ENCODE measurements around the gene INS. TPM values are rescaled to one million over a fixed set of nuclear protein-coding genes. Genes with fewer than 3 reads are reported as not detected.

Gene INS
- total and polyA plus RNA-seq, 2 of the 4 experiments (the other 2 are of a cell fraction), result not detected

DNA sequence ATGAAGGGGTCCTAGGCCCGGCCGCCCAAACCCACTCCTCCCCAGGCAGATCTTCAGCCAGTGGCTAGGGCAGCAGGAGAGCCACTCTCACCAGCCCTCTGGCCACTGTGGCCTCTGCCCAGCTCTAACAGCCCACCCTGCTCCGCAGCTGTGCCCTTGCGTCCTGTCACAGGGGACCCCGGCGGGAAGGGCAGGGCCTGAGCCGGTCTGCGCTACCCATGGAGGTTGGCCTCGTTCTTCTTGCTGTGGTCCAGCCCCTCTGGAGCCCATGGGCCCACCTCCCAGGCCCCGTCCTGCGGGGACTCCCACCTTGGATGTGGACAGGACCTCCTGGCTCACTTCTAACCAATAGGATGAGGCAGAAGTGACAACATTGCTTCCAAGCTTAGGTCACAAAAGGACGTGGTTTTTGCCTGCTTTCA is 48.9 kb upstream of the INS start:
- Histone ChIP-seq H2BK120ac (ENCODE audit: low read depth, low read length) (no peak overlapping the region), H2AK5ac (ENCODE audit: low read depth, low read length) (no peak overlapping the region), H4K20me1 (ENCODE audit: insufficient read depth, low read length) (no peaks in the 10 kb centered on the region; the same call in 1 of the 2 replicates), H3K9ac (ENCODE audit: low read depth, low read length) (no peak overlapping the region), H3K79me1 (ENCODE audit: low read depth in 1 of 2, low read length in 2 of 2) (no peaks in the 10 kb centered on the region), H3K9me3 (ENCODE audit: control insufficient read depth, insufficient read depth, low read length) (peaks cover 5% of the 10 kb centered on the region; the same call in 1 of the 2 replicates), H4K5ac (ENCODE audit: low read depth, low read length) (no peak overlapping the region), H2AFZ (replicated peaks; ENCODE audit: low read length, poor library complexity) (peak overlapping the region; percentile 58), H3K18ac (ENCODE audit: low read depth, low read length) (no peak overlapping the region), H4K8ac (ENCODE audit: low read depth in 2 of 2, low read length in 2 of 2) (no peak overlapping the region), H3K27me3 (ENCODE audit: control insufficient read depth, insufficient read depth, low read length) (peaks cover 37% of the 10 kb centered on the region), H3K23ac (ENCODE audit: low read depth, low read length) (no peak overlapping the region), H2AK9ac (replicated peaks; ENCODE audit: low read depth, low read length, poor library complexity) (no peak overlapping the region), H3K56ac (ENCODE audit: extremely low read depth, insufficient read depth, low read length) (no peak overlapping the region), H3K9me1 (ENCODE audit: insufficient read depth, low read length) (no peaks in the 10 kb centered on the region), H4K91ac (ENCODE audit: insufficient read depth, low read depth, low read length) (no peak overlapping the region), H2BK15ac (ENCODE audit: low read depth, low read length) (no peak overlapping the region), H3K4ac (ENCODE audit: low read depth, low read length) (no peak overlapping the region), H2BK5ac (ENCODE audit: low read depth, low read length, poor library complexity, severe bottlenecking) (no peak overlapping the region), H3K4me1 (ENCODE audit: control insufficient read depth, insufficient read depth, low read length) (no peaks in the 10 kb centered on the region), H3K4me3 (ENCODE audit: insufficient read depth, low read depth, low read length) (no peak overlapping the region), H3K36me3 (ENCODE audit: control insufficient read depth, insufficient read depth, low read length) (no peaks in the 10 kb centered on the region), H3K4me2 (ENCODE audit: low read depth, low read length) (no peak overlapping the region), H3K14ac (replicated peaks; ENCODE audit: low read depth, low read length) (no peak overlapping the region), H3K27ac (ENCODE audit: insufficient read depth, low read length) (no peak overlapping the region), H2BK20ac (ENCODE audit: low read depth, low read length) (no peak overlapping the region)
- DNase-seq (no peak), ATAC-seq (ENCODE audit: low read depth) (no peak)
- in situ Hi-C loops (cut with MboI; ENCODE audit: low sequenced_read_pairs), result no loop called here
- no TSS peak for BruUV-seq (replicated peaks)
- ChIA-PET POLR2A (ENCODE audit: unreplicated experiment) (no interaction called here), CTCF (no interaction called here)
- TF ChIP-seq RAD21 (IDR thresholded peaks at IDR 0.05; ENCODE audit: low read length), result no peak
- no peak for TF ChIP-seq BHLHE40 (IDR thresholded peaks at IDR 0.05; ENCODE audit: low read depth, low read length)
- TF ChIP-seq, protein P1, sequence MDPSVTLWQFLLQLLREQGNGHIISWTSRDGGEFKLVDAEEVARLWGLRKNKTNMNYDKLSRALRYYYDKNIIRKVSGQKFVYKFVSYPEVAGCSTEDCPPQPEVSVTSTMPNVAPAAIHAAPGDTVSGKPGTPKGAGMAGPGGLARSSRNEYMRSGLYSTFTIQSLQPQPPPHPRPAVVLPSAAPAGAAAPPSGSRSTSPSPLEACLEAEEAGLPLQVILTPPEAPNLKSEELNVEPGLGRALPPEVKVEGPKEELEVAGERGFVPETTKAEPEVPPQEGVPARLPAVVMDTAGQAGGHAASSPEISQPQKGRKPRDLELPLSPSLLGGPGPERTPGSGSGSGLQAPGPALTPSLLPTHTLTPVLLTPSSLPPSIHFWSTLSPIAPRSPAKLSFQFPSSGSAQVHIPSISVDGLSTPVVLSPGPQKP (IDR thresholded peaks at IDR 0.05; ENCODE audit: borderline replicate concordance, low read depth, low read length), result no peak
- no peak for TF ChIP-seq NFE2L2 (IDR thresholded peaks at IDR 0.05; ENCODE audit: low read depth, low read length)
- TF ChIP-seq MAFK (IDR thresholded peaks at IDR 0.05; ENCODE audit: low read depth, low read length), result no peak
- TF ChIP-seq, protein P2, sequence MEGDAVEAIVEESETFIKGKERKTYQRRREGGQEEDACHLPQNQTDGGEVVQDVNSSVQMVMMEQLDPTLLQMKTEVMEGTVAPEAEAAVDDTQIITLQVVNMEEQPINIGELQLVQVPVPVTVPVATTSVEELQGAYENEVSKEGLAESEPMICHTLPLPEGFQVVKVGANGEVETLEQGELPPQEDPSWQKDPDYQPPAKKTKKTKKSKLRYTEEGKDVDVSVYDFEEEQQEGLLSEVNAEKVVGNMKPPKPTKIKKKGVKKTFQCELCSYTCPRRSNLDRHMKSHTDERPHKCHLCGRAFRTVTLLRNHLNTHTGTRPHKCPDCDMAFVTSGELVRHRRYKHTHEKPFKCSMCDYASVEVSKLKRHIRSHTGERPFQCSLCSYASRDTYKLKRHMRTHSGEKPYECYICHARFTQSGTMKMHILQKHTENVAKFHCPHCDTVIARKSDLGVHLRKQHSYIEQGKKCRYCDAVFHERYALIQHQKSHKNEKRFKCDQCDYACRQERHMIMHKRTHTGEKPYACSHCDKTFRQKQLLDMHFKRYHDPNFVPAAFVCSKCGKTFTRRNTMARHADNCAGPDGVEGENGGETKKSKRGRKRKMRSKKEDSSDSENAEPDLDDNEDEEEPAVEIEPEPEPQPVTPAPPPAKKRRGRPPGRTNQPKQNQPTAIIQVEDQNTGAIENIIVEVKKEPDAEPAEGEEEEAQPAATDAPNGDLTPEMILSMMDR (conservative IDR thresholded peaks at IDR 0.05; ENCODE audit: low read depth, low read length), result no peak
- TF ChIP-seq CHD1 (IDR thresholded peaks at IDR 0.05; ENCODE audit: low read depth, low read length), result no peak
- no peak for TF ChIP-seq SMC3 (IDR thresholded peaks at IDR 0.05; ENCODE audit: low read depth, low read length)
- no peak for TF ChIP-seq RCOR1 (IDR thresholded peaks at IDR 0.05; ENCODE audit: insufficient replicate concordance, low read length)
- no peak for TF ChIP-seq FOS (IDR thresholded peaks at IDR 0.05; ENCODE audit: low read depth, low read length)
- no peak for TF ChIP-seq CEBPB (IDR thresholded peaks at IDR 0.05; ENCODE audit: low read depth, low read length)
- no peak for TF ChIP-seq MXI1 (IDR thresholded peaks at IDR 0.05; ENCODE audit: borderline replicate concordance, low read depth, low read length)
- no peak for TF ChIP-seq POLR2A (IDR thresholded peaks at IDR 0.05; ENCODE audit: low read depth, low read length)
- no peak for TF ChIP-seq RFX5 (IDR thresholded peaks at IDR 0.05; ENCODE audit: low read depth, low read length)
- TF ChIP-seq, protein P3, sequence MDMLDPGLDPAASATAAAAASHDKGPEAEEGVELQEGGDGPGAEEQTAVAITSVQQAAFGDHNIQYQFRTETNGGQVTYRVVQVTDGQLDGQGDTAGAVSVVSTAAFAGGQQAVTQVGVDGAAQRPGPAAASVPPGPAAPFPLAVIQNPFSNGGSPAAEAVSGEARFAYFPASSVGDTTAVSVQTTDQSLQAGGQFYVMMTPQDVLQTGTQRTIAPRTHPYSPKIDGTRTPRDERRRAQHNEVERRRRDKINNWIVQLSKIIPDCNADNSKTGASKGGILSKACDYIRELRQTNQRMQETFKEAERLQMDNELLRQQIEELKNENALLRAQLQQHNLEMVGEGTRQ (IDR thresholded peaks at IDR 0.05; ENCODE audit: low read depth, low read length), result no peak
- TF ChIP-seq MAZ (IDR thresholded peaks at IDR 0.05; ENCODE audit: borderline replicate concordance, low read depth, low read length), result no peak
- WGBS, 2 experiments (ENCODE audit: extremely low coverage in 2 of 2, insufficient read length in 1 of 2), result no CpG with 5 or more reads among the region's 12 CpGs
- intact Hi-C loops (cut with micrococcal nuclease), result no loop called here
- dilution Hi-C loops (cut with HindIII; ENCODE audit: low sequenced_read_pairs, unreplicated experiment), result no loop called here

Data from IMR-90 (cell line).